ENCODE results near the gene GPC4. TPM values are rescaled to one million over a fixed set of nuclear protein-coding genes. Genes with fewer than 3 reads are reported as not detected.

GPC4 gene
- total and polyA plus RNA-seq, 9 of the 15 experiments (the other 6 are each of a cell fraction or from before 2014, with no cell fraction given), result 0.11 TPM; not detected in 8

GRCh38 chrX:133390676-133391075 lies 24.6 kb downstream of the GPC4 start:
- ATAC-seq, result no peak
- H3K27ac ChIP-seq (ENCODE audit: extremely low read depth, low read depth, low read length), result no peak overlapping the region
- H3K36me3 ChIP-seq (ENCODE audit: control insufficient read depth, insufficient read depth, low read length), result no peaks in the 10 kb centered on the region
- in situ Hi-C loops (cut with MboI) (no loop called here), intact Hi-C loops (cut with micrococcal nuclease) (no loop called here)
- ChIA-PET POLR2A (interaction anchor here (0.7 to 1.0 kb wide), 2 partner anchors 14 to 23 kb away, joined by 4 read pairs; no protein-coding TSS in a partner anchor), CTCF (ENCODE audit: low intra/inter-chr PET ratio) (no interaction called here)
- no peak overlapping the region for H3K4me2 ChIP-seq (ENCODE audit: insufficient read depth, low read length)
- FAIRE-seq, result no peak
- 0% methylated on average over 5 of the region's 5 CpGs for WGBS (ENCODE audit: insufficient coverage, low coverage, missing lambda C conversion rate)
- no peak overlapping the region for H2AFZ ChIP-seq (ENCODE audit: low read depth, low read length)
- H3K4me1 ChIP-seq (replicated peaks in 1 of 2; ENCODE audit: control insufficient read depth in 2 of 2, insufficient read depth in 2 of 2, low read length in 2 of 2), result no peaks in the 10 kb centered on the region
- H3K79me2 ChIP-seq (ENCODE audit: control insufficient read depth, insufficient read depth, low read length), result no peaks in the 10 kb centered on the region
- no peak overlapping the region for H3K4me3 ChIP-seq
- H3K9ac ChIP-seq (ENCODE audit: insufficient read depth in 1 of 2, low read depth in 2 of 2, low read length in 2 of 2), result no peak overlapping the region
- no peak for DNase-seq (ENCODE audit: extremely low read depth in 1 of 4, low spot score in 3 of 4)
- H3K9me1 ChIP-seq (ENCODE audit: control insufficient read depth, insufficient read depth, low read length), result no peaks in the 10 kb centered on the region
- H3K9me3 ChIP-seq (replicated peaks; ENCODE audit: control insufficient read depth, insufficient read depth, low read depth, low read length), result no peaks in the 10 kb centered on the region
- no peaks in the 10 kb centered on the region for H4K20me1 ChIP-seq (replicated peaks; ENCODE audit: control insufficient read depth, insufficient read depth, low read length)
- no TSS peak for BruUV-seq (replicated peaks)
- H3K27me3 ChIP-seq (ENCODE audit: control insufficient read depth in 2 of 2, insufficient read depth in 2 of 2, low read length in 2 of 2), result no peaks in the 10 kb centered on the region
- TF ChIP-seq, protein P1, sequence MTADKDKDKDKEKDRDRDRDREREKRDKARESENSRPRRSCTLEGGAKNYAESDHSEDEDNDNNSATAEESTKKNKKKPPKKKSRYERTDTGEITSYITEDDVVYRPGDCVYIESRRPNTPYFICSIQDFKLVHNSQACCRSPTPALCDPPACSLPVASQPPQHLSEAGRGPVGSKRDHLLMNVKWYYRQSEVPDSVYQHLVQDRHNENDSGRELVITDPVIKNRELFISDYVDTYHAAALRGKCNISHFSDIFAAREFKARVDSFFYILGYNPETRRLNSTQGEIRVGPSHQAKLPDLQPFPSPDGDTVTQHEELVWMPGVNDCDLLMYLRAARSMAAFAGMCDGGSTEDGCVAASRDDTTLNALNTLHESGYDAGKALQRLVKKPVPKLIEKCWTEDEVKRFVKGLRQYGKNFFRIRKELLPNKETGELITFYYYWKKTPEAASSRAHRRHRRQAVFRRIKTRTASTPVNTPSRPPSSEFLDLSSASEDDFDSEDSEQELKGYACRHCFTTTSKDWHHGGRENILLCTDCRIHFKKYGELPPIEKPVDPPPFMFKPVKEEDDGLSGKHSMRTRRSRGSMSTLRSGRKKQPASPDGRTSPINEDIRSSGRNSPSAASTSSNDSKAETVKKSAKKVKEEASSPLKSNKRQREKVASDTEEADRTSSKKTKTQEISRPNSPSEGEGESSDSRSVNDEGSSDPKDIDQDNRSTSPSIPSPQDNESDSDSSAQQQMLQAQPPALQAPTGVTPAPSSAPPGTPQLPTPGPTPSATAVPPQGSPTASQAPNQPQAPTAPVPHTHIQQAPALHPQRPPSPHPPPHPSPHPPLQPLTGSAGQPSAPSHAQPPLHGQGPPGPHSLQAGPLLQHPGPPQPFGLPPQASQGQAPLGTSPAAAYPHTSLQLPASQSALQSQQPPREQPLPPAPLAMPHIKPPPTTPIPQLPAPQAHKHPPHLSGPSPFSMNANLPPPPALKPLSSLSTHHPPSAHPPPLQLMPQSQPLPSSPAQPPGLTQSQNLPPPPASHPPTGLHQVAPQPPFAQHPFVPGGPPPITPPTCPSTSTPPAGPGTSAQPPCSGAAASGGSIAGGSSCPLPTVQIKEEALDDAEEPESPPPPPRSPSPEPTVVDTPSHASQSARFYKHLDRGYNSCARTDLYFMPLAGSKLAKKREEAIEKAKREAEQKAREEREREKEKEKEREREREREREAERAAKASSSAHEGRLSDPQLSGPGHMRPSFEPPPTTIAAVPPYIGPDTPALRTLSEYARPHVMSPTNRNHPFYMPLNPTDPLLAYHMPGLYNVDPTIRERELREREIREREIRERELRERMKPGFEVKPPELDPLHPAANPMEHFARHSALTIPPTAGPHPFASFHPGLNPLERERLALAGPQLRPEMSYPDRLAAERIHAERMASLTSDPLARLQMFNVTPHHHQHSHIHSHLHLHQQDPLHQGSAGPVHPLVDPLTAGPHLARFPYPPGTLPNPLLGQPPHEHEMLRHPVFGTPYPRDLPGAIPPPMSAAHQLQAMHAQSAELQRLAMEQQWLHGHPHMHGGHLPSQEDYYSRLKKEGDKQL (CRISPR knock-in tag; IDR thresholded peaks at IDR 0.05; ENCODE audit: borderline replicate concordance), result no peak
- TF ChIP-seq TCF3 (CRISPR knock-in tag; IDR thresholded peaks at IDR 0.05) (no peak), POLR2AphosphoS2 (IDR thresholded peaks at IDR 0.05; ENCODE audit: low read length) (no peak), BACH1 (tag; IDR thresholded peaks at IDR 0.05) (no peak), ZNF316 (IDR thresholded peaks at IDR 0.05) (no peak), CHCHD3 (CRISPR knock-in tag; IDR thresholded peaks at IDR 0.05) (no peak), BCOR (IDR thresholded peaks at IDR 0.05) (no peak), AFF4 (CRISPR knock-in tag; IDR thresholded peaks at IDR 0.05) (no peak), ZFPM2 (CRISPR knock-in tag; IDR thresholded peaks at IDR 0.05) (no peak), NFATC3 (IDR thresholded peaks at IDR 0.05) (no peak), RFX5 (IDR thresholded peaks at IDR 0.05; ENCODE audit: low read depth, low read length) (no peak)
- TF ChIP-seq, protein P2, sequence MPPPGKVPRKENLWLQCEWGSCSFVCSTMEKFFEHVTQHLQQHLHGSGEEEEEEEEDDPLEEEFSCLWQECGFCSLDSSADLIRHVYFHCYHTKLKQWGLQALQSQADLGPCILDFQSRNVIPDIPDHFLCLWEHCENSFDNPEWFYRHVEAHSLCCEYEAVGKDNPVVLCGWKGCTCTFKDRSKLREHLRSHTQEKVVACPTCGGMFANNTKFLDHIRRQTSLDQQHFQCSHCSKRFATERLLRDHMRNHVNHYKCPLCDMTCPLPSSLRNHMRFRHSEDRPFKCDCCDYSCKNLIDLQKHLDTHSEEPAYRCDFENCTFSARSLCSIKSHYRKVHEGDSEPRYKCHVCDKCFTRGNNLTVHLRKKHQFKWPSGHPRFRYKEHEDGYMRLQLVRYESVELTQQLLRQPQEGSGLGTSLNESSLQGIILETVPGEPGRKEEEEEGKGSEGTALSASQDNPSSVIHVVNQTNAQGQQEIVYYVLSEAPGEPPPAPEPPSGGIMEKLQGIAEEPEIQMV (tag; conservative IDR thresholded peaks at IDR 0.05; ENCODE audit: low read depth), result no peak
- TF ChIP-seq, protein P3, sequence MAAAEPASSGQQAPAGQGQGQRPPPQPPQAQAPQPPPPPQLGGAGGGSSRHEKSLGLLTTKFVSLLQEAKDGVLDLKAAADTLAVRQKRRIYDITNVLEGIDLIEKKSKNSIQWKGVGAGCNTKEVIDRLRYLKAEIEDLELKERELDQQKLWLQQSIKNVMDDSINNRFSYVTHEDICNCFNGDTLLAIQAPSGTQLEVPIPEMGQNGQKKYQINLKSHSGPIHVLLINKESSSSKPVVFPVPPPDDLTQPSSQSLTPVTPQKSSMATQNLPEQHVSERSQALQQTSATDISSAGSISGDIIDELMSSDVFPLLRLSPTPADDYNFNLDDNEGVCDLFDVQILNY (CRISPR knock-in tag; IDR thresholded peaks at IDR 0.05), result no peak

All from K562 (cell line).